Peyer's patch (tissue), 4 donors: Measurements from ENCODE around the gene MYO1B. TPM values are rescaled to one million over a fixed set of nuclear protein-coding genes. Genes with fewer than 3 reads are reported as not detected.

Experiments
- DNase-seq, 3 donors: peaks; one replicate each; pipeline ENCODE4 v3.0.0-alpha.2; 2017 to 2019
- H3K27ac ChIP-seq, 4 donors: fragments of 200-600 bp; sonication (generic); one replicate each; pipeline ENCODE4 v1.5.1; 2016 to 2019
- H3K27me3 ChIP-seq, 2 donors: fragments of 200-600 bp; sonication (generic); one replicate each; pipeline ENCODE4 v1.5.1; 2019
- H3K36me3 ChIP-seq, 3 donors: fragments of 200-600 bp; sonication (generic); one replicate each; pipeline ENCODE4 v1.5.1; 2016 to 2019
- H3K4me1 ChIP-seq, 4 donors: fragments of 200-600 bp; sonication (generic); one replicate each; pipeline ENCODE4 v1.5.1; 2016 to 2019
- H3K4me3 ChIP-seq, 4 donors: fragments of 200-600 bp; sonication (generic); 1 replicate in 3 of 4; 2 replicates in 1 of 4; pipeline ENCODE4 v1.5.1; 2016 to 2019; ENCODE audit warnings: mild to moderate bottlenecking in 1 of 4
- H3K9me3 ChIP-seq, 4 donors: fragments of 200-600 bp; sonication (generic); one replicate each; pipeline ENCODE4 v1.5.1; 2016 to 2019; ENCODE audit warnings: mild to moderate bottlenecking in 1 of 4
- POLR2A ChIP-seq, 2 donors: fragments of 450-650 bp; IDR thresholded peaks; one replicate each; pipeline ENCODE4 v1.5.1; 2017; ENCODE audit warnings: antibody characterized with exemption in 2 of 2, mild to moderate bottlenecking in 2 of 2, moderate library complexity in 2 of 2
- small RNA-seq, 2 donors: library from RNA; depleted of rRNA; stranded (forward); fragments of <200 nt; gene quantifications; one replicate each; pipeline ENCODE3, GENCODE V24; 2016
- total RNA-seq, 4 donors: library from RNA; depleted of rRNA; stranded (reverse); fragments of >200 nt; gene quantifications; one replicate each; pipeline ENCODE4 v1.1.0, GENCODE V29; 2016
- TF ChIP-seq, protein P1 (sequence below), 6 experiments: fragments of 450-650 bp in 4 of 6; fragments of 200-600 bp in 2 of 6; sonication (generic) in 1 of 6; IDR thresholded peaks; one replicate each; pipeline ENCODE4 v1.5.1; 2017 to 2019; ENCODE audit warnings: antibody characterized with exemption in 6 of 6, mild to moderate bottlenecking in 3 of 6, moderate library complexity in 1 of 6

The MYO1B gene
- total RNA-seq, 4 donors from 2014 or later: 13.1 to 25.5 (median 19.4) TPM

DNA sequence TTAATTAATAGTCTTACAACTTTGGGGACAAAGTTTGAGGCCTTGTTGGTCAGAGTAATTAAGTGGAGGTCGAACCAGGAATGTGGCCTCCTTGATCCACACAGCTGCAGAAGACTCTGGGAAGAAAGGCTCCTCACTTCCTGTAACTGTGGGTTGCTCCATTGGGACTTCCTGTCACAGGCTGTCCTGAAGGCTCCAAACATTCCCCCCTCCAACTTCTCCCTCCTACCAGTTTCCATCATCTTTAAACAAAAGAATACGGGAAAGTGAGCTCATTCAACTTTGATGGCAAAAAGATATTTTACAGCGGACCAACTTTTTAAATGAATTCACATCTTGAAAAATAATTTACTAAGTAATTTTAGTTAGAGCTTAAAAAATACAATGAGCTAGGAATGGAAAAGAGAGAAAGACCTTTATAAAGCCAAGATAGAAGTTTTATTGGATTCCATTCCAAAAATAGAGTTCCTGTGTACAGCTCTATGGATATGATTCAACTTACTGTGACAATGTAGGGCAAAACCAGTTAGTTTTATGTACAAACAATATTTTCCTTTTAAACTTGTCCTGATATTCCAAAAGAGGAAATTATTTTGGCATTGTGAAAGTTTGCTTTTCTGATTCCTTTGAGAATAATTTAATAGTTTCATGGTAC, 220.7 kb downstream of the MYO1B start:
- Histone ChIP-seq H3K27ac (no peak overlapping the region), H3K4me3 (no peak overlapping the region), H3K9me3 (no peaks in the 10 kb centered on the region), H3K27me3 (no peaks in the 10 kb centered on the region), H3K4me1 (peaks cover 0 to 8% (median 0%) of the 10 kb centered on the region in 4 donors), H3K36me3 (no peaks in the 10 kb centered on the region)
- DNase-seq: no peak
- no peak for TF ChIP-seq POLR2A (IDR thresholded peaks at IDR 0.05)
- TF ChIP-seq, protein P1, sequence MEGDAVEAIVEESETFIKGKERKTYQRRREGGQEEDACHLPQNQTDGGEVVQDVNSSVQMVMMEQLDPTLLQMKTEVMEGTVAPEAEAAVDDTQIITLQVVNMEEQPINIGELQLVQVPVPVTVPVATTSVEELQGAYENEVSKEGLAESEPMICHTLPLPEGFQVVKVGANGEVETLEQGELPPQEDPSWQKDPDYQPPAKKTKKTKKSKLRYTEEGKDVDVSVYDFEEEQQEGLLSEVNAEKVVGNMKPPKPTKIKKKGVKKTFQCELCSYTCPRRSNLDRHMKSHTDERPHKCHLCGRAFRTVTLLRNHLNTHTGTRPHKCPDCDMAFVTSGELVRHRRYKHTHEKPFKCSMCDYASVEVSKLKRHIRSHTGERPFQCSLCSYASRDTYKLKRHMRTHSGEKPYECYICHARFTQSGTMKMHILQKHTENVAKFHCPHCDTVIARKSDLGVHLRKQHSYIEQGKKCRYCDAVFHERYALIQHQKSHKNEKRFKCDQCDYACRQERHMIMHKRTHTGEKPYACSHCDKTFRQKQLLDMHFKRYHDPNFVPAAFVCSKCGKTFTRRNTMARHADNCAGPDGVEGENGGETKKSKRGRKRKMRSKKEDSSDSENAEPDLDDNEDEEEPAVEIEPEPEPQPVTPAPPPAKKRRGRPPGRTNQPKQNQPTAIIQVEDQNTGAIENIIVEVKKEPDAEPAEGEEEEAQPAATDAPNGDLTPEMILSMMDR (IDR thresholded peaks at IDR 0.05): no peak

DNA sequence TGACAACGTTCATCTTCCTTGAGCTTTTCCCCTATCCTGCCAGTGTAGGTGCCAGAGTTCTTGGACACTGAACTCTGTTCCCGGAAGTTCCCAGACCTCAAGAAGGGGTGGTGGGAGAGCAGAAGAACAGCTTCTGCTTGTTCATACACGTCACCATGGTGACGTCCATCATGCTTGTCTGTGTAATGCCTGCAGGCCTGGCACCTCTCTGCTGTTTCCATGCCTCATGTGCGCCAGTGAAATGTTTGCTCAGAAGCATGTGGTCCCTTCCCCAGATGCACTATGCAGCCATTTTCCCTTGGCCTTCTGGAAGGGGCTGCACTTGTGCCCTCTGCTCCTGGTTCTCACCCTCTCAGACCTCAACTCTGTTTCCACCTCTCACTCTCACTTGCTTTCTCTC, 221.9 kb downstream of the MYO1B start:
- Histone ChIP-seq H3K27me3 (no peaks in the 10 kb centered on the region), H3K4me3 (no peak overlapping the region), H3K9me3 (no peaks in the 10 kb centered on the region), H3K27ac (no peak overlapping the region), H3K4me1 (peaks cover 0 to 8% (median 0%) of the 10 kb centered on the region in 4 donors), H3K36me3 (no peaks in the 10 kb centered on the region)
- DNase-seq: no peak
- TF ChIP-seq, protein P1 (IDR thresholded peaks at IDR 0.05): no peak
- no peak for TF ChIP-seq POLR2A (IDR thresholded peaks at IDR 0.05)

GRCh38 chr2:191470306-191470705, 225.1 kb downstream of the MYO1B start:
- Histone ChIP-seq H3K9me3 (no peaks in the 10 kb centered on the region), H3K4me3 (no peak overlapping the region), H3K36me3 (no peaks in the 10 kb centered on the region), H3K27me3 (no peaks in the 10 kb centered on the region), H3K27ac (no peak overlapping the region), H3K4me1 (no peaks in the 10 kb centered on the region)
- no peak for TF ChIP-seq POLR2A (IDR thresholded peaks at IDR 0.05)
- TF ChIP-seq, protein P1 (IDR thresholded peaks at IDR 0.05): no peak
- no peak for DNase-seq

DNA sequence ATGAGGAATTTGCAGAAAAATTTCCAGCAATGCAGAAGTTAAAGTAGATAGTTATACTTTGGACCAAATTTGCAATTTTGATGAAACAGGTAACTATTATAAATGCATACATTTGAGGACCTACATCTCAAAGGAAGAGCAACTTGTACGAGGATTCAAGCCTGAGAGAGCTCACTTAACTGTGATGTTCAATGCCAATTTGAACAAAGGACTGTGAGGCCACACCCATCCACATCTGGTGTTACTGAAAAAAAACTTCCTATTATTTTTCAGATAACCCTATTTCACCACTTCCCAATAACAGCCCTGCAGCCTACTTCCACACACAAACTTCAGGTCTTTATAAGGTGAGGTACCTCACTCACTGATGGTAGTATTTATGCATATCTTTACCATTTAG, 229.3 kb downstream of the MYO1B start:
- Histone ChIP-seq H3K27ac (no peak overlapping the region), H3K9me3 (no peaks in the 10 kb centered on the region), H3K4me1 (no peaks in the 10 kb centered on the region), H3K4me3 (no peak overlapping the region), H3K27me3 (no peaks in the 10 kb centered on the region), H3K36me3 (no peaks in the 10 kb centered on the region)
- no peak for TF ChIP-seq POLR2A (IDR thresholded peaks at IDR 0.05)
- TF ChIP-seq, protein P1 (IDR thresholded peaks at IDR 0.05): no peak
- DNase-seq: no peak

Small RNAs within 50 kb of the gene (small RNA-seq; reads per million reads assigned to genes)
- 0 reads per million in 2 donors for gene RNU6-1045P

Other genes with a start within 250 kb of the MYO1B start
- 100 to 1,000 TPM in 1 of 4 donors, 10 to 100 TPM in 3; 46.5 to 108 (median 67.2) TPM for gene STAT1, start 231.2 kb upstream of the MYO1B start, total RNA-seq
- gene STAT4, start 94.4 kb upstream of the MYO1B start, total RNA-seq: 10 to 100 TPM in 1 of 4 donors, 1 to 10 TPM in 3; 5.0 to 18.2 (median 5.9) TPM